Nephron progenitor cell (in vitro differentiated cells): ENCODE data around the gene ENG.

Experiments
- DNase-seq: peaks from one replicate; pipeline ENCODE4 v3.0.0; 2021
- H3K27ac Mint-ChIP-seq: 2 replicates; pipeline ENCODE4 v1.8.0; 2021; ENCODE audit warnings: mild to moderate bottlenecking, moderate library complexity, mixed read lengths
- H3K27me3 Mint-ChIP-seq: 2 replicates; pipeline ENCODE4 v1.8.0; 2021; ENCODE audit warnings: mild to moderate bottlenecking, low read depth, mixed read lengths; ENCODE audit not compliant: poor library complexity
- H3K36me3 Mint-ChIP-seq: 2 replicates; pipeline ENCODE4 v1.8.0; 2021; ENCODE audit warnings: low read depth, mixed read lengths
- H3K4me1 Mint-ChIP-seq: 2 replicates; pipeline ENCODE4 v1.8.0; 2021; ENCODE audit warnings: mixed read lengths
- H3K4me3 Mint-ChIP-seq: 2 replicates; pipeline ENCODE4 v1.8.0; 2021; ENCODE audit warnings: mild to moderate bottlenecking, moderate library complexity, mixed read lengths
- H3K9me3 Mint-ChIP-seq: 2 replicates; pipeline ENCODE4 v1.8.0; 2021; ENCODE audit warnings: mild to moderate bottlenecking, moderate library complexity, mixed read lengths
- TF ChIP-seq, protein P1 (sequence below): fragments of 200-600 bp; sonication (generic); IDR thresholded peaks from 2 replicates; pipeline ENCODE4 v1.5.0; 2021; ENCODE audit warnings: antibody characterized with exemption

ENG gene

GRCh38 chr9:127896395-127897192 lies 42.1 kb upstream of the ENG start:
- Mint-ChIP-seq H3K4me1 (peaks cover 35% of the 10 kb centered on the region), H3K27ac (peak overlapping the region; percentile 97), H3K4me3 (peak overlapping the region; percentile 88), H3K36me3 (peaks cover 51% of the 10 kb centered on the region), H3K9me3 (peaks cover 34% of the 10 kb centered on the region), H3K27me3 (peaks cover 3% of the 10 kb centered on the region)
- DNase-seq, result no peak
- TF ChIP-seq, protein P1, sequence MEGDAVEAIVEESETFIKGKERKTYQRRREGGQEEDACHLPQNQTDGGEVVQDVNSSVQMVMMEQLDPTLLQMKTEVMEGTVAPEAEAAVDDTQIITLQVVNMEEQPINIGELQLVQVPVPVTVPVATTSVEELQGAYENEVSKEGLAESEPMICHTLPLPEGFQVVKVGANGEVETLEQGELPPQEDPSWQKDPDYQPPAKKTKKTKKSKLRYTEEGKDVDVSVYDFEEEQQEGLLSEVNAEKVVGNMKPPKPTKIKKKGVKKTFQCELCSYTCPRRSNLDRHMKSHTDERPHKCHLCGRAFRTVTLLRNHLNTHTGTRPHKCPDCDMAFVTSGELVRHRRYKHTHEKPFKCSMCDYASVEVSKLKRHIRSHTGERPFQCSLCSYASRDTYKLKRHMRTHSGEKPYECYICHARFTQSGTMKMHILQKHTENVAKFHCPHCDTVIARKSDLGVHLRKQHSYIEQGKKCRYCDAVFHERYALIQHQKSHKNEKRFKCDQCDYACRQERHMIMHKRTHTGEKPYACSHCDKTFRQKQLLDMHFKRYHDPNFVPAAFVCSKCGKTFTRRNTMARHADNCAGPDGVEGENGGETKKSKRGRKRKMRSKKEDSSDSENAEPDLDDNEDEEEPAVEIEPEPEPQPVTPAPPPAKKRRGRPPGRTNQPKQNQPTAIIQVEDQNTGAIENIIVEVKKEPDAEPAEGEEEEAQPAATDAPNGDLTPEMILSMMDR, result no peak

GRCh38 chr9:127895811-127896210 lies 41.4 kb upstream of the ENG start:
- peaks cover 59% of the 10 kb centered on the region for H3K36me3 Mint-ChIP-seq
- TF ChIP-seq, protein P1, result no peak
- H3K4me1 Mint-ChIP-seq, result peaks cover 30% of the 10 kb centered on the region
- no peak for DNase-seq
- peak overlapping the region; percentile 97 for H3K27ac Mint-ChIP-seq
- peak overlapping the region; percentile 42 for H3K4me3 Mint-ChIP-seq
- peaks cover 34% of the 10 kb centered on the region for H3K9me3 Mint-ChIP-seq
- peaks cover 3% of the 10 kb centered on the region for H3K27me3 Mint-ChIP-seq

DNA sequence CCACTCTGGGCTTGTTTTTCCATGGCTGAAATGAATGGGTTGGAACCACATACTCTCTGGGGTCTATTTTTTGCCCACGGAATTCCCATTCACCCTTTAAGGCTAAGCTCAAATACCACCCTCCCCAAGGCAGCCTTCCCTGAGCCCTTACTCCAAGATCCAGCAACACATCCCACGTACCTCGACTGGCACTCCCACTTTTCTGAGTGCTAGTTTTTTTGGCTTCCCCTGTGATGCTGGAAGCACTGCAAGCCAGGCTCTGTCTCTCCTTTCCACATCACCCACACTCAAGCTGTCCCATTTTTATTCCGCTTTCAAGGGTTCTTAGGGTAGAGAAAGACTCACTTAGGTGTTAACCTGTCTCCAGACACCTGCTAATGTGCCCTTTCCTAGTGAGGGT lies 38.9 kb upstream of the ENG start:
- TF ChIP-seq, protein P1, result no peak
- no peak for DNase-seq
- peaks cover 3% of the 10 kb centered on the region for H3K27me3 Mint-ChIP-seq
- peaks cover 27% of the 10 kb centered on the region for H3K4me1 Mint-ChIP-seq
- H3K4me3 Mint-ChIP-seq, result no peak overlapping the region
- H3K9me3 Mint-ChIP-seq, result peaks cover 34% of the 10 kb centered on the region
- H3K27ac Mint-ChIP-seq, result no peak overlapping the region
- H3K36me3 Mint-ChIP-seq, result peaks cover 73% of the 10 kb centered on the region

DNA sequence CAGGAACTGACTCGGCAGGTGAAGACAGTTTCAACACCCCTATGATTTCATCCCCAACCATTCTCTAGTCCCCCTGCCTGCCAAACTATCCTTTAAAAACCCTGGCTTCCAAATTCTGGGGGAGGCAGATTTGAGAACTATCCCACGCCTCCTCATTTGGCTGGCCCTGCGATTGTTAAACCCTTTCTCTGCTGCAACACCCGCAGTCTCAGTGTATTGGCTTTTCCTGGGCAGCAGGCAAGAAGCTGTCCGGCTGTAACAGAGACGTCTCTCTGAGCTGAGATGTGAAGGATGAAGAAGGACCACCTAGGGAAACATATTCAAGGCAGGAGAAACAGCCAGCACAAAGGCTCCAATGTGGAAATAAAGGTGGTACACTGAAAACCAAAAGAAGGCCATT lies 38.4 kb upstream of the ENG start:
- peaks cover 3% of the 10 kb centered on the region for H3K27me3 Mint-ChIP-seq
- peaks cover 76% of the 10 kb centered on the region for H3K36me3 Mint-ChIP-seq
- H3K4me3 Mint-ChIP-seq, result no peak overlapping the region
- peaks cover 34% of the 10 kb centered on the region for H3K9me3 Mint-ChIP-seq
- DNase-seq, result no peak
- TF ChIP-seq, protein P1, result no peak
- H3K27ac Mint-ChIP-seq, result no peak overlapping the region
- H3K4me1 Mint-ChIP-seq, result peaks cover 26% of the 10 kb centered on the region

GRCh38 chr9:127890053-127890452 lies 35.6 kb upstream of the ENG start:
- TF ChIP-seq, protein P1, result no peak
- Mint-ChIP-seq H3K27me3 (peaks cover 3% of the 10 kb centered on the region), H3K4me1 (peaks cover 26% of the 10 kb centered on the region), H3K27ac (no peak overlapping the region), H3K9me3 (peaks cover 28% of the 10 kb centered on the region), H3K4me3 (no peak overlapping the region), H3K36me3 (peaks cover 74% of the 10 kb centered on the region)
- DNase-seq, result no peak

DNA sequence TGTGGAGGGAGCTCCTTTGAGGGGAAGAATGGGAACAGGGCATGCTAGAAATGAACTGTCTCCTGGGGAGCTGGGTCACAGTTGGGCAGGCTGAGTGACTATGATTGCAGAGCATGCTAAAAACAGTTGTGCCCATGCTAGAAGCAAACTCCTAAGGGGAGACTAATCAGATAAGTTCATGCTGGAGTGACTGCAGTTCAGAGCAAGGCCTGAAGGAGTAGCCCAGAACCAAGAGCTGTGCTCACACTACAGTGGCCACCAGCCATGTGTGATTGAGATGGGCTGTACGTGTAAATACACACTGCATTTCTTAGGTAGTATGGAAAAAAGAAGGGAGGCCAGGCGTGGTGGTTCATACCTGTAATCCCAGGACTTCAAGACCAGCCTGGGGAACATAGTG lies 33.3 kb upstream of the ENG start:
- no peak for DNase-seq
- peaks cover 39% of the 10 kb centered on the region for H3K4me1 Mint-ChIP-seq
- peak overlapping the region; percentile 22 for H3K27ac Mint-ChIP-seq
- H3K4me3 Mint-ChIP-seq, result no peak overlapping the region
- TF ChIP-seq, protein P1, result peak; percentile 25
- H3K9me3 Mint-ChIP-seq, result peaks cover 6% of the 10 kb centered on the region
- peaks cover 3% of the 10 kb centered on the region for H3K27me3 Mint-ChIP-seq
- H3K36me3 Mint-ChIP-seq, result peaks cover 62% of the 10 kb centered on the region
